K562 (cell line): ENCODE data around the gene BAIAP3. TPM values are rescaled to one million over a fixed set of nuclear protein-coding genes. Genes with fewer than 3 reads are reported as not detected.

Source experiments
- GABPA ChIP-seq: fragments of 200-800 bp; sonication (Bioruptor generic); conservative IDR thresholded peaks from 2 replicates; pipeline ENCODE4 v1.6.1; 2016; ENCODE audit warnings: low read depth, missing genetic modification characterization, missing compliant biosample characterization
- GABPB2 ChIP-seq: fragments of 250-450 bp; sonication (Bioruptor Pico); conservative IDR thresholded peaks from 2 replicates; pipeline ENCODE4 v1.5.1; 2021; ENCODE audit warnings: mild to moderate bottlenecking
- HLTF ChIP-seq: fragments of 450-650 bp; IDR thresholded peaks from 2 replicates; pipeline ENCODE4 v1.6.1; 2016
- ID3 ChIP-seq, 2 experiments: fragments of 250-450 bp in 1 of 2; fragments of 450-650 bp in 1 of 2; sonication (Bioruptor Pico) in 1 of 2; IDR thresholded peaks; 2 replicates each; pipeline versions ENCODE4 v1.6.1 to v1.8.0; 2016 to 2021; ENCODE audit warnings: mild to moderate bottlenecking in 2 of 2, moderate library complexity in 2 of 2, missing compliant biosample characterization in 1 of 2, missing genetic modification characterization in 1 of 2
- ILF3 ChIP-seq: fragments of 450-650 bp; IDR thresholded peaks from 2 replicates; pipeline ENCODE4 v1.6.1; 2018; ENCODE audit warnings: antibody characterized with exemption, mild to moderate bottlenecking, moderate library complexity, borderline replicate concordance
- MAZ ChIP-seq, 2 experiments: fragments of 450-650 bp in 1 of 2; sonication (generic) in 1 of 2; formaldehyde crosslinking; IDR thresholded peaks in 1 of 2; conservative IDR thresholded peaks in 1 of 2; 2 replicates each; pipeline versions ENCODE4 v1.4.0 to v1.5.0; 2020; ENCODE audit warnings: mild to moderate bottlenecking in 1 of 2, missing genetic modification reagents in 1 of 2
- MEF2D ChIP-seq: conservative IDR thresholded peaks from 2 replicates; pipeline ENCODE4 v1.6.1; 2016; ENCODE audit warnings: low read depth, missing genetic modification characterization, missing compliant biosample characterization
- RBFOX2 ChIP-seq: fragments of 200-400 bp; formaldehyde crosslinking; IDR thresholded peaks from 2 replicates; pipeline ENCODE4 v1.6.1; 2017; ENCODE audit warnings: low read depth, mild to moderate bottlenecking, low read length, moderate library complexity
- TAF7 ChIP-seq: fragments of 450-650 bp; IDR thresholded peaks from 2 replicates; pipeline ENCODE4 v1.6.1; 2016; ENCODE audit warnings: missing genetic modification characterization, missing compliant biosample characterization
- TEAD4 ChIP-seq, 2 experiments: sonication (generic) in 1 of 2; formaldehyde crosslinking in 1 of 2; IDR thresholded peaks; 2 replicates each; pipeline versions ENCODE4 v1.6.1 to v1.8.0; 2012 to 2022; ENCODE audit warnings: borderline replicate concordance in 1 of 2, inconsistent platforms in 1 of 2, low read length in 1 of 2, mild to moderate bottlenecking in 1 of 2, missing genetic modification reagents in 1 of 2
- THAP12 ChIP-seq: fragments of 250-450 bp; sonication (Bioruptor Pico); IDR thresholded peaks from 2 replicates; pipeline ENCODE4 v1.9.0; 2021; ENCODE audit warnings: mild to moderate bottlenecking, inconsistent platforms
- TOE1 ChIP-seq, 2 experiments: fragments of 450-650 bp in 1 of 2; sonication (generic) in 1 of 2; formaldehyde crosslinking in 1 of 2; IDR thresholded peaks; 2 replicates each; pipeline versions ENCODE4 v1.7.1 to v1.8.0; 2016 to 2022; ENCODE audit warnings: borderline replicate concordance in 2 of 2, mild to moderate bottlenecking in 2 of 2, antibody characterized with exemption in 1 of 2, inconsistent platforms in 1 of 2, low read depth in 1 of 2, missing genetic modification reagents in 1 of 2, moderate library complexity in 1 of 2
- ZBTB17 ChIP-seq: fragments of 450-650 bp; formaldehyde crosslinking; IDR thresholded peaks from 2 replicates; pipeline ENCODE4 v1.4.0; 2020; ENCODE audit warnings: mild to moderate bottlenecking
- ZNF12 ChIP-seq: sonication (generic); formaldehyde crosslinking; IDR thresholded peaks from 2 replicates; pipeline ENCODE4 v1.4.0; 2020; ENCODE audit warnings: mild to moderate bottlenecking, missing genetic modification reagents
- polyA plus RNA-seq, 8 experiments: library from polyadenylated mRNA; depleted of rRNA in 4 of 8; stranded (reverse) in 5 of 8; unstranded in 3 of 8; fragments of >200 nt; fragmentation: Nextera tagmentation in 2 of 8; fragmentation: Illumina TruSeq in 1 of 8; extraction: Ambion mirVana in 2 of 8; extraction: Trizol in 1 of 8; gene quantifications; 2 replicates each; pipeline versions ENCODE4 v1.2.1 to v1.2.3, GENCODE V29; 2011 to 2014; ENCODE audit warnings: inconsistent platforms in 1 of 8, missing spikeins in 1 of 8
- total RNA-seq, 7 experiments: library from RNA; depleted of rRNA in 6 of 7; stranded (reverse); fragments of >200 nt in 6 of 7; fragmentation: Illumina TruSeq in 2 of 7; extraction: Trizol in 2 of 7; gene quantifications; 2 replicates each; pipeline versions ENCODE4 v1.2.1 to v1.2.3, GENCODE V29; 2011 to 2021; ENCODE audit warnings: low replicate concordance in 1 of 7
- TF ChIP-seq, protein P1 (sequence below): fragments of 450-650 bp; IDR thresholded peaks from 2 replicates; pipeline ENCODE4 v1.7.0; 2016; ENCODE audit warnings: borderline replicate concordance

Gene BAIAP3
- total and polyA plus RNA-seq, 9 of the 15 experiments (the other 6 are each of a cell fraction or from before 2014, with no cell fraction given): 0.03 to 4.5 (median 0.57) TPM; not detected in 1

DNA sequence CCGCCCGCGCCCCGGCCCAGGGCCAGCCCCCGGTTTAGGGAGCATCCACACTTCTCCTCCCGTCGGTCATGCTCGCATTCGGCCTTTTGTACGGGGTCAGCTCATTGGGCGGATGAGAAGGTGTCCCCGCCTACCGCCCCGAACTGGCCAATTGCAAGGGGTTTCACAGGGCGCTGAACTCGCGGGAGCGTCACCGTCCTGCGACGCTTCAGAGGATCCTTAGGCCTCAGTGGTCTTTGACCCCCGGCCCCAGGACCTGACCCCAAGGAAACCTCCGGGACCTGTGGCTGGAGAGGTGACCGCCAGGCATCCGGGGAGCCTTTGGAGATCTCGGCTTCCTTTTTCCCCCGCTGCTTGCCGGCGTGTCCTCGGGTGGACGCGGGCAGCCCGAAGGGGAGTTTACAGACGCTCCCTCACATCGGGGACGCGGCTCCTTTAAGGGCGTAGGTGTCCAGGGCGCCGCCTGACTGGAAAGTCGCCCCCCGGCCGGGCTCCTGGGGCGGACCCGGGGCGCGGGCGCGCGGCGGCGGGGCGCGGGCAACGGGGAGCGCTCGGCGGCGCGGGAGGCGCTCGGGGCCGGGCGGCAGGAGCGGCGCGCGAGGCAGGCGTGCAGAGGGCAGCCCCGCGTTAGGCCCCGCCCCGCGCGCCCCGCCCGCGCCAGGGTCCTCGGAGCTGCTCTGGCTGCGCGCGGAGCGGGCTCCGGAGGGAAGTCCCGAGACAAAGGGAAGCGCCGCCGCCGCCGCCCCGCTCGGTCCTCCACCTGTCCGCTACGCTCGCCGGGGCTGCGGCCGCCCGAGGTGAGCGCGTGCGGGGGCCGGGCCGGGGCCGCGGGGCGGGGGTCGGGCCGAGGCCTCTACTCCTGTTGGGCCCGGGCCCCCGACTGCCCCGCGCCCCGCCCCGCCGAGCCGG is 24.2 kb upstream of the BAIAP3 start, which contains the start of gene UBE2I (continued):
- peak; percentile 32 to 65 for TF ChIP-seq MAZ (CRISPR knock-in tag; conservative IDR thresholded peaks at IDR 0.05 in 1 of 2, IDR thresholded peaks at IDR 0.05 in 1 of 2)
- peak; percentile 77 for TF ChIP-seq RBFOX2
- TF ChIP-seq TOE1 (IDR thresholded peaks at IDR 0.05; ENCODE audit: borderline replicate concordance): peak; percentile 96
- no peak for TF ChIP-seq TOE1 (CRISPR knock-in tag; IDR thresholded peaks at IDR 0.05; ENCODE audit: borderline replicate concordance, low read depth)
- peak; percentile 72; the same call in 1 of the 2 replicates for TF ChIP-seq MEF2D
- TF ChIP-seq GABPB2 (CRISPR knock-in tag): no peak
- no peak for TF ChIP-seq TEAD4 (IDR thresholded peaks at IDR 0.05; ENCODE audit: low read length)
- 0 out of 2 replicates have a peak, but pooled peaks have one; percentile 54 for TF ChIP-seq TEAD4 (CRISPR knock-in tag; IDR thresholded peaks at IDR 0.05; ENCODE audit: borderline replicate concordance)
- TF ChIP-seq, protein P1, sequence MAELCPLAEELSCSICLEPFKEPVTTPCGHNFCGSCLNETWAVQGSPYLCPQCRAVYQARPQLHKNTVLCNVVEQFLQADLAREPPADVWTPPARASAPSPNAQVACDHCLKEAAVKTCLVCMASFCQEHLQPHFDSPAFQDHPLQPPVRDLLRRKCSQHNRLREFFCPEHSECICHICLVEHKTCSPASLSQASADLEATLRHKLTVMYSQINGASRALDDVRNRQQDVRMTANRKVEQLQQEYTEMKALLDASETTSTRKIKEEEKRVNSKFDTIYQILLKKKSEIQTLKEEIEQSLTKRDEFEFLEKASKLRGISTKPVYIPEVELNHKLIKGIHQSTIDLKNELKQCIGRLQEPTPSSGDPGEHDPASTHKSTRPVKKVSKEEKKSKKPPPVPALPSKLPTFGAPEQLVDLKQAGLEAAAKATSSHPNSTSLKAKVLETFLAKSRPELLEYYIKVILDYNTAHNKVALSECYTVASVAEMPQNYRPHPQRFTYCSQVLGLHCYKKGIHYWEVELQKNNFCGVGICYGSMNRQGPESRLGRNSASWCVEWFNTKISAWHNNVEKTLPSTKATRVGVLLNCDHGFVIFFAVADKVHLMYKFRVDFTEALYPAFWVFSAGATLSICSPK: peak; percentile 99
- peak; percentile 66; the same call in 1 of the 2 replicates for TF ChIP-seq TAF7 (tag)
- no peak; the same call in none of the 2 replicates for TF ChIP-seq GABPA
- TF ChIP-seq HLTF: peak; percentile 63; the same call in 1 of the 2 replicates
- TF ChIP-seq ILF3: no peak
- 0 out of 2 replicates have a peak, but pooled peaks have one; percentile 39 for TF ChIP-seq ZBTB17 (CRISPR knock-in tag)
- TF ChIP-seq THAP12: peak; percentile 68; the same call in 1 of the 2 replicates
- TF ChIP-seq ID3 (CRISPR knock-in tag; IDR thresholded peaks at IDR 0.05): no peak
- peak; percentile 75; the same call in 1 of the 2 replicates for TF ChIP-seq ID3 (tag; IDR thresholded peaks at IDR 0.05)
- peak; percentile 87 for TF ChIP-seq ZNF12
